ENCODE measurements around the gene FBXO2.

- TF ChIP-seq EZH2 (IDR thresholded peaks at IDR 0.05; ENCODE audit: borderline replicate concordance, low read depth, low read length, poor library complexity, severe bottlenecking), result no peak
- no peak for TF ChIP-seq CTCF (conservative IDR thresholded peaks at IDR 0.05; ENCODE audit: low read depth, low read length)
These were observed at the start of gene FBXO2, which contains the start of gene FBXO44 for GRCh38 chr1:11654137-11654938.
